ENCODE results near the gene LRRC72. TPM values are rescaled to one million over a fixed set of nuclear protein-coding genes. Genes with fewer than 3 reads are reported as not detected.

Gene LRRC72
- total RNA-seq, 6 experiments from 2014 or later, result not detected

- Mint-ChIP-seq H3K27me3 (ENCODE audit: insufficient read depth) (peaks cover 1% of the 10 kb centered on the region), H3K4me1 (ENCODE audit: low read depth) (peaks cover 13% of the 10 kb centered on the region), H3K27ac (no peak overlapping the region), H3K4me3 (no peak overlapping the region), H3K36me3 (ENCODE audit: low read depth) (no peaks in the 10 kb centered on the region), H3K9me3 (no peaks in the 10 kb centered on the region)
- TF ChIP-seq CTCF (IDR thresholded peaks at IDR 0.05), result no peak
- no peak for DNase-seq
Observed at GRCh38 chr7:16492513-16493062, 34.0 kb upstream of the LRRC72 start.

- Mint-ChIP-seq H3K9me3 (no peaks in the 10 kb centered on the region), H3K4me3 (no peak overlapping the region), H3K27ac (no peak overlapping the region), H3K4me1 (ENCODE audit: low read depth) (peaks cover 13% of the 10 kb centered on the region), H3K36me3 (ENCODE audit: low read depth) (no peaks in the 10 kb centered on the region), H3K27me3 (ENCODE audit: insufficient read depth) (peaks cover 1% of the 10 kb centered on the region)
- TF ChIP-seq CTCF (IDR thresholded peaks at IDR 0.05), result no peak
- no peak for DNase-seq
Observed at GRCh38 chr7:16493266-16493665, 33.4 kb upstream of the LRRC72 start.

- DNase-seq, result no peak
- Mint-ChIP-seq H3K4me1 (ENCODE audit: low read depth) (peaks cover 13% of the 10 kb centered on the region), H3K27ac (no peak overlapping the region), H3K4me3 (no peak overlapping the region), H3K36me3 (ENCODE audit: low read depth) (no peaks in the 10 kb centered on the region), H3K27me3 (ENCODE audit: insufficient read depth) (peaks cover 1% of the 10 kb centered on the region), H3K9me3 (no peaks in the 10 kb centered on the region)
- TF ChIP-seq CTCF (IDR thresholded peaks at IDR 0.05), result no peak
Observed at GRCh38 chr7:16494551-16494950, 32.1 kb upstream of the LRRC72 start.

GRCh38 chr7:16494955-16495719 lies 31.5 kb upstream of the LRRC72 start:
- no peak for DNase-seq
- peaks cover 3% of the 10 kb centered on the region for H3K27me3 Mint-ChIP-seq (ENCODE audit: insufficient read depth)
- peaks cover 13% of the 10 kb centered on the region for H3K4me1 Mint-ChIP-seq (ENCODE audit: low read depth)
- no peaks in the 10 kb centered on the region for H3K36me3 Mint-ChIP-seq (ENCODE audit: low read depth)
- H3K27ac Mint-ChIP-seq, result no peak overlapping the region
- H3K9me3 Mint-ChIP-seq, result no peaks in the 10 kb centered on the region
- no peak for TF ChIP-seq CTCF (IDR thresholded peaks at IDR 0.05)
- H3K4me3 Mint-ChIP-seq, result no peak overlapping the region

GRCh38 chr7:16498122-16498521 lies 28.5 kb upstream of the LRRC72 start:
- Mint-ChIP-seq H3K27me3 (ENCODE audit: insufficient read depth) (peaks cover 3% of the 10 kb centered on the region), H3K9me3 (no peaks in the 10 kb centered on the region), H3K36me3 (ENCODE audit: low read depth) (no peaks in the 10 kb centered on the region), H3K4me1 (ENCODE audit: low read depth) (no peaks in the 10 kb centered on the region), H3K4me3 (no peak overlapping the region), H3K27ac (no peak overlapping the region)
- TF ChIP-seq CTCF (IDR thresholded peaks at IDR 0.05), result no peak
- DNase-seq, result no peak
